Measurements from ENCODE around the gene DELE1. TPM values are rescaled to one million over a fixed set of nuclear protein-coding genes. Genes with fewer than 3 reads are reported as not detected.
A peak's percentile ranks its signal among the peaks of the same experiment; 100 is the strongest.

DELE1 gene
- total and polyA plus RNA-seq, 8 donors: 27.7 to 45.6 (median 34.2) TPM

GRCh38 chr5:141969783-141970771, 46.4 kb downstream of the DELE1 start:
- peak overlapping the region in 3 of 4 donors; percentile 92 to 95 (median 93) for H3K27ac ChIP-seq
- peaks cover 13 to 19% (median 16%) of the 10 kb centered on the region in 3 donors for H3K4me1 ChIP-seq
- DNase-seq (no peak), ATAC-seq (peak in 1 of 4 donors; percentile 15), FAIRE-seq (no peak)
- no peaks in the 10 kb centered on the region for H3K9me3 ChIP-seq
- TF ChIP-seq CTCF (IDR thresholded peaks at IDR 0.05): no peak
- H3K4me3 ChIP-seq: peak overlapping the region; percentile 64 to 87 (median 78)
- WGBS, 2 donors: 60 to 69% methylated on average over 2 of the region's 2 CpGs
- intact Hi-C loops (cut with DNase I): no loop called here
- H3K36me3 ChIP-seq: peaks cover 0 to 17% (median 6%) of the 10 kb centered on the region in 3 donors
- no peaks in the 10 kb centered on the region for H3K27me3 ChIP-seq

- Histone ChIP-seq H3K36me3 (peaks cover 0 to 37% (median 13%) of the 10 kb centered on the region in 3 donors), H3K27me3 (no peaks in the 10 kb centered on the region), H3K9me3 (no peaks in the 10 kb centered on the region), H3K27ac (no peak overlapping the region), H3K4me3 (no peak overlapping the region), H3K4me1 (peaks cover 13 to 16% (median 16%) of the 10 kb centered on the region in 3 donors)
- ATAC-seq: no peak
- no peak for TF ChIP-seq CTCF (IDR thresholded peaks at IDR 0.05)
- FAIRE-seq: no peak
- no peak for DNase-seq
- 66 to 78% methylated on average over 1 of the region's 1 CpG for WGBS, 2 donors
- intact Hi-C loops (cut with DNase I): no loop called here
Observed at GRCh38 chr5:141973871-141974595, 50.4 kb downstream of the DELE1 start.

- ATAC-seq: no peak
- DNase-seq: no peak
- H3K36me3 ChIP-seq: peaks cover 0 to 54% (median 21%) of the 10 kb centered on the region in 3 donors
- no peaks in the 10 kb centered on the region for H3K27me3 ChIP-seq
- 94 to 96% methylated on average over 6 of the region's 6 CpGs for WGBS, 2 donors
- no peak overlapping the region for H3K27ac ChIP-seq
- no peak overlapping the region for H3K4me3 ChIP-seq
- H3K4me1 ChIP-seq: peaks cover 0 to 4% (median under 1%) of the 10 kb centered on the region in 3 donors
- FAIRE-seq: no peak
- no peaks in the 10 kb centered on the region for H3K9me3 ChIP-seq
- intact Hi-C loops (cut with DNase I): no loop called here
- no peak for TF ChIP-seq CTCF (IDR thresholded peaks at IDR 0.05)
Observed at GRCh38 chr5:141976176-141976575, 52.5 kb downstream of the DELE1 start.

DNA sequence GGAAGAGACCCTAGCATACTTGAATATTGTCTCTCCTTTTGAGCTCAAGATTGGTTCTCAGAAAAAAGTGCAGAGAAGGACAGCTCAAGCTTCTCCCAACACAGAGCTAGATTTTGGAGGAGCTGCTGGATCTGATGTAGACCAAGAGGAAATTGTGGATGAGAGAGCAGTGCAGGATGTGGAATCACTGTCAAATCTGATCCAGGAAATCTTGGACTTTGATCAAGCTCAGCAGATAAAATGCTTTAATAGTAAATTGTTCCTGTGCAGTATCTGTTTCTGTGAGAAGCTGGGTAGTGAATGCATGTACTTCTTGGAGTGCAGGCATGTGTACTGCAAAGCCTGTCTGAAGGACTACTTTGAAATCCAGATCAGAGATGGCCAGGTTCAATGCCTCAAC, 54.7 kb downstream of the DELE1 start:
- DNase-seq (no peak), ATAC-seq (no peak), FAIRE-seq (no peak)
- H3K36me3 ChIP-seq: peaks cover 0 to 61% (median 37%) of the 10 kb centered on the region in 3 donors
- TF ChIP-seq CTCF (IDR thresholded peaks at IDR 0.05): no peak
- intact Hi-C loops (cut with DNase I): no loop called here
- H3K4me1 ChIP-seq: peaks cover 0 to 4% (median 0%) of the 10 kb centered on the region in 3 donors
- no peak overlapping the region for H3K4me3 ChIP-seq
- H3K27ac ChIP-seq: no peak overlapping the region
- H3K9me3 ChIP-seq: no peaks in the 10 kb centered on the region
- no peaks in the 10 kb centered on the region for H3K27me3 ChIP-seq

Measured in pancreas (tissue), 10 donors.